ENCODE data around the gene CEBPA.

CEBPA gene

GRCh38 chr19:33302175-33302973 lies at the start of gene CEBPA:
Gene CEBPA, minus strand, starts transcription at chr19:33302534. Its CDS starts 120 bp downstream, at chr19:33302414.
- peak in 1 of 2 donors; percentile 29 for DNase-seq (ENCODE audit: low read depth in 2 of 2, low spot score in 1 of 2)

GRCh38 chr19:33350538-33351309 lies 48.4 kb upstream of the CEBPA start:
- DNase-seq (ENCODE audit: low read depth in 2 of 2, low spot score in 1 of 2), result no peak

GRCh38 chr19:33349319-33350289 lies 47.3 kb upstream of the CEBPA start:
- no peak for DNase-seq (ENCODE audit: low read depth in 2 of 2, low spot score in 1 of 2)

- no peak for DNase-seq (ENCODE audit: low read depth in 2 of 2, low spot score in 1 of 2)
These were observed 46.1 kb upstream of the CEBPA start for GRCh38 chr19:33348301-33349010.

GRCh38 chr19:33347300-33347699 lies 45.0 kb upstream of the CEBPA start:
- no peak for DNase-seq (ENCODE audit: low read depth in 2 of 2, low spot score in 1 of 2)

GRCh38 chr19:33346665-33347064 lies 44.3 kb upstream of the CEBPA start:
- no peak for DNase-seq (ENCODE audit: low read depth in 2 of 2, low spot score in 1 of 2)

- DNase-seq (ENCODE audit: low read depth in 2 of 2, low spot score in 1 of 2), result no peak
These were observed 42.8 kb upstream of the CEBPA start for GRCh38 chr19:33345163-33345562.

GRCh38 chr19:33344573-33344925 lies 42.2 kb upstream of the CEBPA start:
- no peak for DNase-seq (ENCODE audit: low read depth in 2 of 2, low spot score in 1 of 2)

- DNase-seq (ENCODE audit: low read depth in 2 of 2, low spot score in 1 of 2), result no peak
These were observed 41.7 kb upstream of the CEBPA start for GRCh38 chr19:33343859-33344572.

GRCh38 chr19:33343301-33343700 lies 41.0 kb upstream of the CEBPA start:
- no peak for DNase-seq (ENCODE audit: low read depth in 2 of 2, low spot score in 1 of 2)

GRCh38 chr19:33340991-33341390 lies 38.7 kb upstream of the CEBPA start:
- no peak for DNase-seq (ENCODE audit: low read depth in 2 of 2, low spot score in 1 of 2)

GRCh38 chr19:33339016-33339984 lies 37.0 kb upstream of the CEBPA start:
- no peak for DNase-seq (ENCODE audit: low read depth in 2 of 2, low spot score in 1 of 2)

- DNase-seq (ENCODE audit: low read depth in 2 of 2, low spot score in 1 of 2), result no peak
These were observed 33.1 kb upstream of the CEBPA start for GRCh38 chr19:33335446-33335845.

- no peak for DNase-seq (ENCODE audit: low read depth in 2 of 2, low spot score in 1 of 2)
These were observed 31.9 kb upstream of the CEBPA start for GRCh38 chr19:33334271-33334670.

GRCh38 chr19:33333642-33334041 lies 31.3 kb upstream of the CEBPA start:
- DNase-seq (ENCODE audit: low read depth in 2 of 2, low spot score in 1 of 2), result no peak

- no peak for DNase-seq (ENCODE audit: low read depth in 2 of 2, low spot score in 1 of 2)
These were observed 30.8 kb upstream of the CEBPA start for GRCh38 chr19:33333151-33333550.

- no peak for DNase-seq (ENCODE audit: low read depth in 2 of 2, low spot score in 1 of 2)
These were observed 29.9 kb upstream of the CEBPA start for GRCh38 chr19:33332248-33332647.

GRCh38 chr19:33329736-33330135 lies 27.4 kb upstream of the CEBPA start:
- DNase-seq (ENCODE audit: low read depth in 2 of 2, low spot score in 1 of 2), result no peak

- no peak for DNase-seq (ENCODE audit: low read depth in 2 of 2, low spot score in 1 of 2)
These were observed 26.7 kb upstream of the CEBPA start for GRCh38 chr19:33329060-33329459.

Measured in stimulated activated CD8-positive, alpha-beta memory T cell treated with anti-CD3 and anti-CD28 coated beads, Interleukin-4, amount 100 ng/mL, for 1 hour (primary cell).